Keratinocyte (primary cell): ENCODE data around the gene RNF115.

ENCODE experiments used
- EZH2 ChIP-seq: IDR thresholded peaks from one replicate; pipeline ENCODE4 v1.6.1; 2012; ENCODE audit warnings: inconsistent platforms, mild to moderate bottlenecking, low read length, moderate library complexity
- TF ChIP-seq, protein P1 (sequence below), 3 experiments: IDR thresholded peaks in 1 of 3; conservative IDR thresholded peaks in 1 of 3; optimal IDR thresholded peaks in 1 of 3; 2 replicates in 2 of 3; 3 replicates in 1 of 3; pipeline versions ENCODE3 to v1.5.1; 2011; ENCODE audit warnings: low read length in 3 of 3, mild to moderate bottlenecking in 3 of 3, moderate library complexity in 2 of 3, control low read depth in 1 of 3, inconsistent platforms in 1 of 3; ENCODE audit not compliant: insufficient read depth in 2 of 3; ENCODE audit errors: extremely low read depth in 1 of 3

DNA sequence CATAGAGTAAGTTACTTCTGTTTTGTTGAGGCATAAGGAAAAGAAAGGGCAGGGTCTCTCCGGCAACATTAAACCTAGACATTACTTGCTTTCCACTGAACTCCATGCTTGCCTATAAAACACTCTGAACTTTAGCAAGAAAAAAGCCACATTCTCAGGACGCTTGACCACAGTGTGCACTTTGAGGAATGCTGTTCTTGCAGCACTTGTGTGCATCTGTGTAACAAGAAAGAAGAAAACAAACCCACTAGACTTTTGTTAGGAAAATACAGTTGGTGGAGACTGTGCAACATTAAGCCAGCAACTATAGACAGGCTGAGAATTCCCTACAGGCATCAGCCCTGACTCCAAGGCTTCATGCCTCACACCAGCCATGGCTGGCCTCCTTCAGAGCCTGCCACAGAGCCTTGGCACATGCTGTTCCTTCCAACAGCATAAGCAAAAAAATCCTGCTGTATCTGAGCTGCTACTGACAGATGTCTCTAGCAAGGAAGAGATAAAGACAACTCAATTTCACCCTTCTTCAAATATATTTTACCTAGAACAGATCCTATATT is 122.5 kb downstream of the RNF115 start:
- TF ChIP-seq, protein P1, sequence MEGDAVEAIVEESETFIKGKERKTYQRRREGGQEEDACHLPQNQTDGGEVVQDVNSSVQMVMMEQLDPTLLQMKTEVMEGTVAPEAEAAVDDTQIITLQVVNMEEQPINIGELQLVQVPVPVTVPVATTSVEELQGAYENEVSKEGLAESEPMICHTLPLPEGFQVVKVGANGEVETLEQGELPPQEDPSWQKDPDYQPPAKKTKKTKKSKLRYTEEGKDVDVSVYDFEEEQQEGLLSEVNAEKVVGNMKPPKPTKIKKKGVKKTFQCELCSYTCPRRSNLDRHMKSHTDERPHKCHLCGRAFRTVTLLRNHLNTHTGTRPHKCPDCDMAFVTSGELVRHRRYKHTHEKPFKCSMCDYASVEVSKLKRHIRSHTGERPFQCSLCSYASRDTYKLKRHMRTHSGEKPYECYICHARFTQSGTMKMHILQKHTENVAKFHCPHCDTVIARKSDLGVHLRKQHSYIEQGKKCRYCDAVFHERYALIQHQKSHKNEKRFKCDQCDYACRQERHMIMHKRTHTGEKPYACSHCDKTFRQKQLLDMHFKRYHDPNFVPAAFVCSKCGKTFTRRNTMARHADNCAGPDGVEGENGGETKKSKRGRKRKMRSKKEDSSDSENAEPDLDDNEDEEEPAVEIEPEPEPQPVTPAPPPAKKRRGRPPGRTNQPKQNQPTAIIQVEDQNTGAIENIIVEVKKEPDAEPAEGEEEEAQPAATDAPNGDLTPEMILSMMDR (optimal IDR thresholded peaks at IDR 0.05 in 1 of 3, IDR thresholded peaks at IDR 0.05 in 1 of 3, conservative IDR thresholded peaks at IDR 0.05 in 1 of 3; ENCODE audit: extremely low read depth in 1 of 3, insufficient read depth in 2 of 3, low read length in 3 of 3): no peak
- TF ChIP-seq EZH2: no peak
